ENCODE results near the gene BATF3. TPM values are rescaled to one million over a fixed set of nuclear protein-coding genes. Genes with fewer than 3 reads are reported as not detected.
"Not testable (repeated sequence)": the region's sequence is repeated elsewhere in the genome, so short reads cannot be mapped to it uniquely, and the experiment has no call there.

Gene BATF3
- total RNA-seq, 1 experiment from 2014 or later, result 2.1 TPM

DNA sequence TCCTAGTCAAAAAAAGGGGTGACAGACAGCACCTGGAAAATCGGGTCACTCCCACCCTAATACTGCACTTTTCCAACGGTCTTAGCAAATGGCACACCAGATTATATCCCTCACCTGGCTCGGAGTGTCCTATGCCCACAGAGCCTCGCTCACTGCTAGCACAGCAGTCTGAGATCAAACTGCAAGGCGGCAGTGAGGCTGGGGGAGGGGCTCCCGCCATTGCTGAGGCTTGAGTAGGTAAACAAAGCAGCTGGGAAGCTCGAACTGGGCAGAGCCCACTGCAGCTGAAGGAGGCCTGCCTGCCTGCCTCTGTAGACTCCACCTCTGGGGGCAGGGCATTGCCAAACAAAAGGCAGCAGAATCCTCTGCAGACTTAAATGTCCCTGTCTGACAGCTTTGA lies 41.4 kb downstream of the BATF3 start:
- not testable (repeated sequence) for H3K27ac ChIP-seq (ENCODE audit: insufficient read length, low read depth, low read length); H3K79me2 ChIP-seq (ENCODE audit: insufficient read depth, low read length); H4K20me1 ChIP-seq (ENCODE audit: control insufficient read depth, insufficient read depth, insufficient read length); H3K79me1 ChIP-seq (ENCODE audit: insufficient read depth, low read depth, low read length, poor library complexity, severe bottlenecking); H4K5ac ChIP-seq (ENCODE audit: insufficient read length, low read depth, low read length); H3K4me2 ChIP-seq (ENCODE audit: insufficient read depth, insufficient read length, low read length); H2AK5ac ChIP-seq (ENCODE audit: insufficient read length, low read length); H3K27me3 ChIP-seq (ENCODE audit: insufficient read depth, low read length); H2BK120ac ChIP-seq (ENCODE audit: low read depth, low read length, poor library complexity, severe bottlenecking); H3K23ac ChIP-seq (ENCODE audit: insufficient read length, low read depth, low read length); H4K91ac ChIP-seq (ENCODE audit: insufficient read length, low read depth, low read length); H3K4me1 ChIP-seq (ENCODE audit: insufficient read depth, low read length); H2BK12ac ChIP-seq (ENCODE audit: insufficient read length, low read depth, low read length); H3K56ac ChIP-seq (ENCODE audit: insufficient read length, low read depth, low read length); H2BK5ac ChIP-seq (ENCODE audit: insufficient read length, low read length); H2BK15ac ChIP-seq (ENCODE audit: low read depth, low read length); H3K23me2 ChIP-seq (ENCODE audit: insufficient read length, low read depth, low read length, poor library complexity, severe bottlenecking); H3K4me3 Mint-ChIP-seq; H3T11ph ChIP-seq (ENCODE audit: low read length); H2AFZ ChIP-seq (ENCODE audit: low read length); H3K9me3 ChIP-seq (ENCODE audit: control insufficient read depth, low read depth, low read length); H3K14ac ChIP-seq (ENCODE audit: insufficient read depth, low read length); H3K18ac ChIP-seq (ENCODE audit: insufficient read length, low read depth, low read length); H3K4ac ChIP-seq (ENCODE audit: low read depth, low read length); H4K8ac ChIP-seq (replicated peaks; ENCODE audit: insufficient read length, low read depth, low read length); H3K9ac ChIP-seq (ENCODE audit: extremely low read depth, insufficient read length, low read length); H2BK20ac ChIP-seq (ENCODE audit: low read depth, low read length, poor library complexity, severe bottlenecking)
- DNase-seq, result peak; percentile 67
- H3K27me3 Mint-ChIP-seq (ENCODE audit: low read depth), result peaks cover 18% of the 10 kb centered on the region
- TF ChIP-seq, protein P1, sequence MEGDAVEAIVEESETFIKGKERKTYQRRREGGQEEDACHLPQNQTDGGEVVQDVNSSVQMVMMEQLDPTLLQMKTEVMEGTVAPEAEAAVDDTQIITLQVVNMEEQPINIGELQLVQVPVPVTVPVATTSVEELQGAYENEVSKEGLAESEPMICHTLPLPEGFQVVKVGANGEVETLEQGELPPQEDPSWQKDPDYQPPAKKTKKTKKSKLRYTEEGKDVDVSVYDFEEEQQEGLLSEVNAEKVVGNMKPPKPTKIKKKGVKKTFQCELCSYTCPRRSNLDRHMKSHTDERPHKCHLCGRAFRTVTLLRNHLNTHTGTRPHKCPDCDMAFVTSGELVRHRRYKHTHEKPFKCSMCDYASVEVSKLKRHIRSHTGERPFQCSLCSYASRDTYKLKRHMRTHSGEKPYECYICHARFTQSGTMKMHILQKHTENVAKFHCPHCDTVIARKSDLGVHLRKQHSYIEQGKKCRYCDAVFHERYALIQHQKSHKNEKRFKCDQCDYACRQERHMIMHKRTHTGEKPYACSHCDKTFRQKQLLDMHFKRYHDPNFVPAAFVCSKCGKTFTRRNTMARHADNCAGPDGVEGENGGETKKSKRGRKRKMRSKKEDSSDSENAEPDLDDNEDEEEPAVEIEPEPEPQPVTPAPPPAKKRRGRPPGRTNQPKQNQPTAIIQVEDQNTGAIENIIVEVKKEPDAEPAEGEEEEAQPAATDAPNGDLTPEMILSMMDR (conservative IDR thresholded peaks at IDR 0.05), result 0 out of 3 replicates have a peak, but pooled peaks have one; percentile 18
- H3K27ac Mint-ChIP-seq, result peak overlapping the region in 2 of 3 experiments; percentile 76 to 93; a peak in 2 of 7 replicates
- no CpG with 5 or more reads among the region's 7 CpGs for WGBS (ENCODE audit: extremely low coverage, insufficient read length, low lambda C conversion rate)
- H3K9me3 Mint-ChIP-seq, result peaks cover 2 to 14% of the 10 kb centered on the region in 2 experiments; a peak in 4 of 5 replicates
- peaks cover 0 to 16% (median 0%) of the 10 kb centered on the region in 3 experiments; a peak in 3 of 7 replicates for H3K36me3 Mint-ChIP-seq (ENCODE audit: insufficient read depth in 1 of 3, low read depth in 3 of 3)
- peaks cover 14 to 15% of the 10 kb centered on the region in 2 experiments; a peak in 3 of 4 replicates for H3K4me1 Mint-ChIP-seq
